CD4-positive, CD25-positive, alpha-beta regulatory T cell (primary cell): ENCODE results near the gene UBE2L6. TPM values are rescaled to one million over a fixed set of nuclear protein-coding genes. Genes with fewer than 3 reads are reported as not detected.
A peak's percentile ranks its signal among the peaks of the same experiment; 100 is the strongest.

Source experiments
- ATAC-seq, 2 donors: fragments of 150-1000 bp; cut with Tn5 transposase; one replicate each; pipeline ENCODE4 v1.10.0; 2021; ENCODE audit warnings: low read depth in 2 of 2, moderate number of reproducible peaks in 2 of 2, moderate library complexity in 1 of 2
- DNase-seq, 3 donors: peaks; one replicate each; pipeline versions ENCODE4 v3.0.0 to v3.0.0-alpha.2; 2012 to 2022; ENCODE audit warnings: mixed read lengths in 1 of 3
- H3K27ac ChIP-seq: one replicate; pipeline ENCODE4 v1.7.0; 2013; ENCODE audit warnings: mild to moderate bottlenecking, low read length; ENCODE audit not compliant: insufficient read depth, poor library complexity, severe bottlenecking
- H3K27me3 ChIP-seq: one replicate; pipeline ENCODE4 v1.7.0; 2013; ENCODE audit warnings: low read length; ENCODE audit not compliant: control insufficient read depth, insufficient read depth
- H3K36me3 ChIP-seq: one replicate; pipeline ENCODE4 v1.7.0; 2013; ENCODE audit warnings: mild to moderate bottlenecking, low read length, moderate library complexity; ENCODE audit not compliant: control insufficient read depth, insufficient read depth
- H3K4me1 ChIP-seq: 2 replicates; pipeline ENCODE4 v1.7.0; 2013; ENCODE audit warnings: mild to moderate bottlenecking, low read length; ENCODE audit not compliant: insufficient read depth, control insufficient read depth, poor library complexity, severe bottlenecking
- H3K4me3 ChIP-seq: one replicate; pipeline ENCODE4 v1.7.0; 2013; ENCODE audit warnings: low read depth, mild to moderate bottlenecking, low read length, moderate library complexity
- H3K9me3 ChIP-seq, 2 experiments: 1 replicate in 1 of 2; 2 replicates in 1 of 2; pipeline ENCODE4 v1.7.0; 2013; ENCODE audit warnings: low read length in 2 of 2, mild to moderate bottlenecking in 1 of 2, moderate library complexity in 1 of 2; ENCODE audit not compliant: control insufficient read depth in 2 of 2
- H3K27ac Mint-ChIP-seq, 3 donors: one replicate each; pipeline ENCODE4 v1.8.0; 2020 to 2022; ENCODE audit warnings: mild to moderate bottlenecking in 3 of 3, mixed read lengths in 3 of 3, moderate library complexity in 2 of 3
- H3K27me3 Mint-ChIP-seq: one replicate; pipeline ENCODE4 v1.8.0; 2022; ENCODE audit warnings: mild to moderate bottlenecking, mixed read lengths
- H3K36me3 Mint-ChIP-seq: one replicate; pipeline ENCODE4 v1.8.0; 2020; ENCODE audit warnings: mixed read lengths
- H3K4me1 Mint-ChIP-seq, 4 donors: one replicate each; pipeline ENCODE4 v1.8.0; 2020 to 2022; ENCODE audit warnings: mixed read lengths in 4 of 4, mild to moderate bottlenecking in 1 of 4
- H3K4me3 Mint-ChIP-seq, 4 donors: one replicate each; pipeline ENCODE4 v1.8.0; 2020 to 2022; ENCODE audit warnings: mild to moderate bottlenecking in 4 of 4, mixed read lengths in 4 of 4, moderate library complexity in 3 of 4
- H3K9me3 Mint-ChIP-seq, 7 donors: one replicate each; pipeline ENCODE4 v1.8.0; 2020 to 2022; ENCODE audit warnings: mixed read lengths in 7 of 7, mild to moderate bottlenecking in 3 of 7, moderate library complexity in 2 of 7
- polyA plus RNA-seq, 4 donors: library from polyadenylated mRNA; unstranded; fragments of 300-500 nt; fragmentation: Illumina TruSeq; gene quantifications; one replicate each; pipeline ENCODE4 v1.2.3, GENCODE V29; 2021
- total RNA-seq: library from RNA; stranded (reverse); gene quantifications from one replicate; pipeline ENCODE4 v1.2.3, GENCODE V29; 2022

The UBE2L6 gene
- total and polyA plus RNA-seq, 5 donors from 2014 or later, result 103 to 406 (median 292) TPM

DNA sequence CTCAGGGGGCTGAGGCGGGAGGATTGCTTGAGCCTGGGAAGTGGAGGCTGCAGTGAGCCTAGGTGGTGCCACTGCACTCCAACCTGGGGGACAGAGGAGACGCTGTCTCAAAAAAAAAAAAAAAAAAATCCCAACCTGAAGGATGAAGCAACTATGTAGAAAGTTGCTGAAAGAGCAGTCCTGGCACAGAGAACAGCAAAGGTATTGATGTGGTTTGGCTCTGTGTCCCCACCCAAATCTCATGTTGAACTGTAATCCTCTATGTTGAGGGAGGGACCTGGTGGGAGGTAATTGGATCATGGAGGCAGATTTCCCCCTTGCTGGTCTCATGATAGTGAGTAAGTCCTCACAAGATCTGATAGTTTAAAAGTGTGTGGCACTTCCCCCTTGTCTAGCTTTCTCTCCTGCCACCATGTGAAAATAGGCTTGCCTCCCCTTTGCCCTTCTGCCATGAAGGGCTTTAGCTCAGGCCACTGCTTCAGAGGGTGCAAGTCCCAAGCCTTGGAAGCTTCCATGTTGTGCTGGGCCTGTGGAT lies 19.3 kb upstream of the UBE2L6 start:
- no peaks in the 10 kb centered on the region for H3K27me3 ChIP-seq
- Mint-ChIP-seq H3K27me3 (peaks cover 5% of the 10 kb centered on the region), H3K4me3 (no peak overlapping the region), H3K9me3 (no peaks in the 10 kb centered on the region), H3K4me1 (peaks cover 0 to 5% (median 2%) of the 10 kb centered on the region in 4 donors), H3K36me3 (no peaks in the 10 kb centered on the region), H3K27ac (peak overlapping the region in 1 of 3 donors; percentile 37)
- ATAC-seq, result no peak
- no peaks in the 10 kb centered on the region for H3K9me3 ChIP-seq
- no peaks in the 10 kb centered on the region for H3K36me3 ChIP-seq
- H3K4me3 ChIP-seq, result no peak overlapping the region
- DNase-seq, result peak in 1 of 3 donors; percentile 5
- H3K4me1 ChIP-seq, result no peaks in the 10 kb centered on the region
- H3K27ac ChIP-seq, result no peak overlapping the region

DNA sequence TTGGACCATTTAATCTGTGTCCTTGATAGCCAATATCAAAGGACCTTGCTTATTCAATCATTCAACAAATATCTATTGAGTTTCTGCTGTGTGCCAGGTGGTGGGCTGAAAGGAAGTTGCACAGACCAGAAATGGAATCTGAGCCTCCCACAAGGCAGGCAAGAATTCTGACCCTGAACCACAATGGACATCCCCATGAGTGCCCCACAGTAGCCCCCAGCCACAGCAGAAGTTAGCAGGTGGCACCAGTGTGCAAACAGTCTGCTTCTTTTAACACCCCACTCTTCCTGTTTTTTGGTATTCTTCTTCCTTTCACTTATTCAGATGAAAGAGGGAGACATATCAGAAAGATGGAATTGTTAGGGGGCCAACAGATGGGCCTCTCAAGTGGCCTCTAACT lies 17.8 kb upstream of the UBE2L6 start:
- peaks cover 0 to under 1% (median 0%) of the 10 kb centered on the region in 7 donors for H3K9me3 Mint-ChIP-seq
- Histone ChIP-seq H3K27me3 (no peaks in the 10 kb centered on the region), H3K36me3 (no peaks in the 10 kb centered on the region), H3K9me3 (no peaks in the 10 kb centered on the region), H3K4me3 (no peak overlapping the region), H3K4me1 (no peaks in the 10 kb centered on the region), H3K27ac (no peak overlapping the region)
- peaks cover 4% of the 10 kb centered on the region for H3K27me3 Mint-ChIP-seq
- no peak for DNase-seq
- no peak for ATAC-seq
- H3K27ac Mint-ChIP-seq, result no peak overlapping the region
- no peaks in the 10 kb centered on the region for H3K36me3 Mint-ChIP-seq
- H3K4me3 Mint-ChIP-seq, result no peak overlapping the region
- H3K4me1 Mint-ChIP-seq, result peaks cover 0 to 5% (median 2%) of the 10 kb centered on the region in 4 donors

DNA sequence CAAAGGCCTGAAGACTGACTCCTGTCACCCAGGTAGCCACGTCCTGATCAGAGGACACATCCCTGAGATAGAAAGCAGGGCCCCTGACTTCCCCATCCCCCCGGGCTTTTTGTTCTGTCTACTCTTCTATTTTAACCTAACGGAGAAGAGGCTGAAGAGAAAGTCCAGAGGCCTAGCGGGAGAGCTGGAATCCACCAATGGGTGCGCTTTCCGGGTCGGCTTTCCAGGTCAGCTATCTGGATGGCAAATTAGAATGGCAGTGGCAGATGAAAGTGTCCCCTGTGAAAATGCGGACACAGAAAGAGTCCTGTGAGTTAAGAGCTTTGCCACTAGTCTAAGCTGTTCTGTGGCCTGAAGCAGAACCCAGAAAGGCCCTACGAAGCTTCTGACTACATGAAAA lies 16.9 kb upstream of the UBE2L6 start:
- peaks cover 0 to 5% (median 2%) of the 10 kb centered on the region in 4 donors for H3K4me1 Mint-ChIP-seq
- no peaks in the 10 kb centered on the region for H3K9me3 ChIP-seq
- H3K36me3 Mint-ChIP-seq, result no peaks in the 10 kb centered on the region
- H3K4me3 Mint-ChIP-seq, result no peak overlapping the region
- no peaks in the 10 kb centered on the region for H3K4me1 ChIP-seq
- H3K27ac ChIP-seq, result no peak overlapping the region
- H3K9me3 Mint-ChIP-seq, result peaks cover 0 to 1% (median 0%) of the 10 kb centered on the region in 7 donors
- DNase-seq (no peak), ATAC-seq (no peak)
- no peaks in the 10 kb centered on the region for H3K27me3 ChIP-seq
- no peaks in the 10 kb centered on the region for H3K36me3 ChIP-seq
- peaks cover 4% of the 10 kb centered on the region for H3K27me3 Mint-ChIP-seq
- H3K27ac Mint-ChIP-seq, result peak overlapping the region in 1 of 3 donors; percentile 45
- no peak overlapping the region for H3K4me3 ChIP-seq

DNA sequence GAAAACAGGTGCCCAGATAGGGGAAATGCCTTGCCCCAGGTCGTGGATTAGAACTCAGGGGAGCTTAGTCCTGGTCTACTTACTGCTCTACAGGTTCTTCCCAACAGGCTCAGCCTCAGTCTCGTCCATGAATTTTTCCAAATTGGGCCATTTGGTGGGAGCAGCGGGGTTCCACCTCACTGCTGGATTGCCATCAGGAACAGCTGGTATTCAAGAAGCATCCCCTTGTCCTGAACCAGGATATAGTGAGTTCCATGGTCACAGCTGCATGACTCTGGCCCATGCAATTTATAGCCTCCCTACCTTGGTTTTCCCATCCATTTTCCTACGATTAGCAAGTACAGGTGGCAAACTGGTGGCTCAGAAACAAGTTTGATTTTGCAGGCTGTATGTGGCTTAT lies 6.6 kb upstream of the UBE2L6 start:
- H3K27me3 Mint-ChIP-seq, result peaks cover 16% of the 10 kb centered on the region
- H3K4me3 ChIP-seq, result no peak overlapping the region
- H3K4me1 ChIP-seq, result no peaks in the 10 kb centered on the region
- H3K27ac ChIP-seq, result no peak overlapping the region
- no peaks in the 10 kb centered on the region for H3K36me3 Mint-ChIP-seq
- peaks cover 0 to 6% (median 3%) of the 10 kb centered on the region in 4 donors for H3K4me1 Mint-ChIP-seq
- peaks cover 4% of the 10 kb centered on the region for H3K27me3 ChIP-seq
- no peaks in the 10 kb centered on the region for H3K36me3 ChIP-seq
- no peaks in the 10 kb centered on the region for H3K9me3 Mint-ChIP-seq
- DNase-seq, result no peak
- no peak overlapping the region for H3K27ac Mint-ChIP-seq
- H3K9me3 ChIP-seq, result no peaks in the 10 kb centered on the region
- ATAC-seq, result no peak
- no peak overlapping the region for H3K4me3 Mint-ChIP-seq

DNA sequence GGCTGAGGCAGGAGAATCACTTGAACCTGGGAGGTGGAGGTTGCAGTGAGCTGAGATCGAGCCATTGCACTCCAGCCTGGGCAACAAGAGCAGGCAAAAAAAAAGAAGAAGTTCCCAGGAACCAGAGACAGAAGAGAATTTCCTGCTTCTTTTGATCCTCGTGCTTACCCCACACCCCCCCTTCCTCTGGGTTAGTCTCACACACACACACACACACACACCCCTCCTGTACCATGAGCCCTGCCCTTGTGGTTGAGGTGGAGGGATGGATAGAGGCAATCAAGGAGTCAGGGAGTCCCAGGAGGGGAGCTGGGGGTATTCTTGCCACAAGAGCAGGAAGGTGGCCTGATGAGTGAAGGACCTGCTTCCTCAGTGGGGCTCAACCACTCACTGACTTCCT lies 4.1 kb upstream of the UBE2L6 start:
- Mint-ChIP-seq H3K27me3 (peaks cover 12% of the 10 kb centered on the region), H3K36me3 (no peaks in the 10 kb centered on the region), H3K4me3 (peak overlapping the region in 1 of 4 donors; percentile 68), H3K27ac (no peak overlapping the region), H3K9me3 (peaks cover 0 to 1% (median 0%) of the 10 kb centered on the region in 7 donors), H3K4me1 (peaks cover 3 to 20% (median 12%) of the 10 kb centered on the region in 4 donors)
- H3K27ac ChIP-seq, result no peak overlapping the region
- no peaks in the 10 kb centered on the region for H3K9me3 ChIP-seq
- no peak overlapping the region for H3K4me3 ChIP-seq
- no peak for ATAC-seq
- DNase-seq, result no peak
- peaks cover 4% of the 10 kb centered on the region for H3K27me3 ChIP-seq
- no peaks in the 10 kb centered on the region for H3K36me3 ChIP-seq
- peaks cover 10% of the 10 kb centered on the region for H3K4me1 ChIP-seq

DNA sequence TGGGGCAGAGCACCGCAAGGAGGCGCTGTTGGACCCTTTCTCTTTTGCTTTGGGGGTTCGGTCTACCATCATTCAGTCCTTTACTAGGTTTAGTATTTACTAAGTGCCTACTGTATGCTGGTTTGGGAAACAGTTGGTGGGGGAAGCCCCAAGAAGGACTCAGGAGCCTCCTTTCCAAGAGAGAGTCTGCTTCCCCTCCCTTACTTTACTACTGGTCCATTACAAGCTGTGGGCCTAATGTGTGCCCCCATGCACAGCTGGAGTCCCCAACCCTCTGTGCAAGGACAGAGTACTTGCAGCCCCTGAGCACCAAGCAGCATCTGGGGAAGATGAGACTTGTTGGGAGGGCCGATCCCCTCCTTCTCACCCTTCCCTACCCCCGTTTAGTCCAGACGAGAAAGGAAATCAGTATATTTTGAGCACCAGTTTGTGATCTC lies 876 bp upstream of the UBE2L6 start:
- ATAC-seq (peak; percentile 2 to 4), DNase-seq (peak; percentile 74 to 87 (median 87))
- H3K36me3 ChIP-seq, result no peaks in the 10 kb centered on the region
- no peaks in the 10 kb centered on the region for H3K27me3 Mint-ChIP-seq
- peak overlapping the region; percentile 86 for H3K27ac ChIP-seq
- H3K9me3 Mint-ChIP-seq, result peaks cover 0 to 1% (median 0%) of the 10 kb centered on the region in 7 donors
- peaks cover 6% of the 10 kb centered on the region for H3K36me3 Mint-ChIP-seq
- peaks cover 36% of the 10 kb centered on the region for H3K4me1 ChIP-seq
- H3K27ac Mint-ChIP-seq, result peak overlapping the region; percentile 94 to 99 (median 99)
- peak overlapping the region; percentile 65 for H3K4me3 ChIP-seq
- H3K27me3 ChIP-seq, result no peaks in the 10 kb centered on the region
- H3K4me3 Mint-ChIP-seq, result peak overlapping the region; percentile 98 to 100 (median 98)
- H3K9me3 ChIP-seq, result no peaks in the 10 kb centered on the region
- H3K4me1 Mint-ChIP-seq, result peaks cover 10 to 48% (median 34%) of the 10 kb centered on the region in 4 donors

DNA sequence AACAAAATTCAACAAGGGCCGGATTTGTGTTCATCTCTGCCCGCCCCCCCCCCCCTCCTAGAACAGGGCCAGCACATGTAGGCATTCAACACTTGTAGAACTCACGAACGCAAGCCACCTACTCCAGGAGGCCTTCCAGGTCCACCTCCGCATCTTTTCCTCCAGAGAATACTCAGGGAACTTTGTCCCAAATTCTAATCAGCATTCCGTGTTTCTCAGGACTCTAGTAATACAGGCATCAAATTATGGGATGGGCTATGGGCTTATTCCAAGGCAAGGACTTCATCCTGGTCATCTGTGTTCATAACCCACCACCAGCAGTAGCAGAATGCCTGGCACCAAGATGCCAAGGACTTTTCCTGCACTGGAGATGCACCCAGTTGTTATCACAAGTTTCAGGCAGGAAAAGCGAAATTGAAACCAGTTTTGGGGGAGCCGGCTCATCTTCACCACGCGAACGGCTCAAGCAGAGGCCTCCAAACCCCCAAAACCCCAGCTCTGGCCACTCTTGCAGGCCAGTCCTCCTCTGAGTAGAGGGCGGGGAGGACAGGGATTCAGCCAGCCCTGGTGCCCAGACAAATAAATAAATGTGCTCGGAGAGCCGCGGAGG lies 462 bp downstream of the UBE2L6 start:
- Histone ChIP-seq H3K36me3 (peaks cover 6% of the 10 kb centered on the region), H3K27me3 (no peaks in the 10 kb centered on the region), H3K4me1 (peaks cover 43% of the 10 kb centered on the region), H3K27ac (peak overlapping the region; percentile 86), H3K4me3 (peak overlapping the region; percentile 98), H3K9me3 (no peaks in the 10 kb centered on the region)
- Mint-ChIP-seq H3K36me3 (peaks cover 9% of the 10 kb centered on the region), H3K4me1 (peaks cover 10 to 60% (median 42%) of the 10 kb centered on the region in 4 donors), H3K27me3 (no peaks in the 10 kb centered on the region), H3K4me3 (peak overlapping the region; percentile 96 to 98 (median 96)), H3K9me3 (peaks cover 0 to 1% (median 0%) of the 10 kb centered on the region in 7 donors), H3K27ac (peak overlapping the region; percentile 95 to 97 (median 96))
- ATAC-seq, result no peak
- DNase-seq, result peak; percentile 25 to 63 (median 45)
